Suppressor macrophage treated with lipopolysaccharide for 4 hours (primary cell): ENCODE results near the gene OTOS.

ENCODE experiments used
- DNase-seq: peaks from one replicate; pipeline ENCODE4 v3.0.0-alpha.2; 2020

Gene OTOS

GRCh38 chr2:240140511-240140910 lies at the start of gene OTOS:
OTOS (minus strand) TSS chr2:240140658; CDS start chr2:240140326, 332 bp downstream.
- no peak for DNase-seq

- no peak for DNase-seq
Measured at GRCh38 chr2:240189686-240190085, 49.2 kb upstream of the OTOS start.

DNA sequence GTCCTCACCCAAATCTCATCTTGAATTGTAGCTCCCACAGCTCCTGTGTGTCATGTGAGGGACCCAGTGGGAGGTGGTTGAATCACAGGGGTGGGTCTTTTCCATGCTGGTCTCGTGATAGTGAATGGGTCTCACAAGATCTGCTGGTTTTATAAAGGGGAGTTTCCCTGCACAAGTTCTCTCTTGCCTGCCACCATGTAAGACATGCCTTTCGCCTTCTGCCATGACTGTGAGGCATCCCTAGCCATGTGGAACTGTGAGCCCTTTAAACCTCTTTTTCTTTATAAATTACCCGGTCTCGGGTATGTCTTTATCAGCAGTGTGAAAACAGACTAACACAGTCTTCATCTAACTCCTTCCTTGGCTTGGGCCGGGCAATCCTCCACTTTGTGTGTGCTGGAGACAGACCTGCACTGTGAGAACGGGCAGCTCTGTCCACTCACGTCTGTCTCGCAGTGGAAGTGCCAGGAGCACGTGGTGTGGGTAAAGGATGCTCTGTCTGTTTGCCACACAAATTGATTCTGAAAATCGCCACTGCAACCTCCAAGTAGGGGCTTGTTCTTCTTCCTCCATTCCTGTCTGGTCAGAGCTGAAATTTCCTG lies 47.6 kb upstream of the OTOS start:
- no peak for DNase-seq

GRCh38 chr2:240186191-240186725 lies 45.8 kb upstream of the OTOS start:
- no peak for DNase-seq

- no peak for DNase-seq
Measured at GRCh38 chr2:240184656-240185055, 44.2 kb upstream of the OTOS start.

DNA sequence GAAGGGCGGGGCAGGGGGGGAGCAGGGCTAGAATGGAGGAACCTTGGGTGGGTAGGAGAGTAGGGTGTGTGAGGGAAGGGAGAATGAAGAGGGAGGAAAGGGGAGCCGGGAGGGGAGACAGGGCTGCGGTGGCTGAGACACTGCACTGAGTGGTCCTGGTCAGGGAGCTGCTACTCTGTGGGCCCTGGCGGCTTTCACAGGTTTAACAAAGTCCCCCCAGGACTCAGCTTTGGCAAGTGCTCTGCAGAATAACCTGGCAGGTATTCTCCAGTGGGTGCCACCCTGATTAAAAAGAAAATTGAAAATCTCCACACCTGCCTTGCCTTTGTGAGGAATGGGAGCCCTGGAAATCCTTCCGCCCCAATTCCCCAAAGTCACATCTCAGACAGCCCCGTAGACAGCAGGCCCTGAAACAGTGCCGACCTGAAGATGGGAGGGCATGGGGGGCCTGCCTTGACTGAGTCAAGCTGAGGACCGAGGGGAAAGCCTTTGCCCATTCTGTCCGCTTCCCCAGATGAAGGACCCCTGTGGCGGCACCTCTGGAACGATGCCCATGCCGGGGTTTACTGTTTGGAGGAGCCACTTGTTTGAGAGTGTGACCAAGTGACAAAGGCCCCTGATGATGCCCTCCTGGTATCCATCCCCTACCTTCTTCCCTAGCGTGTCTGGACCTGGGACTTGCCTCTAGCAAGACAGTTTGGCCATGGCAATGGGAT lies 43.6 kb upstream of the OTOS start:
- no peak for DNase-seq

DNA sequence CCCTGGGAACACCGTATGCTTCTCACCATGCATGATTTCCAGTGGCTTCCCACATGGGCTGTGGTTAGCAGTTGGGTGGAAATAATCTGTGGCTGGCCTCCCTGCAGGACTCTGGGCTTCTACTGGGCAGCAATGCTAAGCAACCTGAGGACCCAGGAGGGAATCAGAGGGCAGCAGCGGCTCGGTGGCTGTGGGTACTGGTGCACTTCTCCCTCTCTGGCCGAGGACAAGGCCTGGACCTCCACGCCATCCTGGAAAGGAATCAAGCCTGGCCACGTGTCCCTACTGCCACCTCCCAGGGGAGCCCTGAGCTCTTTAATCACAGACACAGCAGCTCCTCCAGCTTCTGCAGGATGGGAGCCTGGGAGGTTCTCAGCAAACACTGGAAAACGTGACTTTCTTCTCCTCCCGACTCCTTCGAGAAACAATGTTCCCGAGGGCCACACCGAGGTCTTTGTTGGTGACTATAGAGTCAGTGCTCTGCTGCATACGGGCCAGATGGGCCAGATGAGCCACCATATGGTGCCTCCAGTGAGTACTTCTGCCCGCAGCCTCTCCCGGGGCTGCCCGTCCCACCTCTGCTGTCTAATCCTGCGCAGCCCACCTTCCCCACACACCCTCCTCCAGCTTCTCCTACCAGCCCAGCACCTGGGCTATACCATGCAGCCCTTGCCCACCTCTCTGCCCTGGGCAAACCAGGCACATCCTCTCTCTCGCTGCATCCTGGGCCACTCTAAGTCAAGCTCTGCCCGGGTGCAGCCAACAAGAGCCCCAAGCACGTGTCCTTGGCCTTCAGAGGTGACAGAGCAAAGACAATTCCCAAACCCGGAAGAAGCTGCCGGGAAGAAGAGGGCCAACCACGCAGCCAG lies 42.8 kb upstream of the OTOS start:
- no peak for DNase-seq

- DNase-seq: no peak
Measured at GRCh38 chr2:240182476-240182875, 42.0 kb upstream of the OTOS start.

DNA sequence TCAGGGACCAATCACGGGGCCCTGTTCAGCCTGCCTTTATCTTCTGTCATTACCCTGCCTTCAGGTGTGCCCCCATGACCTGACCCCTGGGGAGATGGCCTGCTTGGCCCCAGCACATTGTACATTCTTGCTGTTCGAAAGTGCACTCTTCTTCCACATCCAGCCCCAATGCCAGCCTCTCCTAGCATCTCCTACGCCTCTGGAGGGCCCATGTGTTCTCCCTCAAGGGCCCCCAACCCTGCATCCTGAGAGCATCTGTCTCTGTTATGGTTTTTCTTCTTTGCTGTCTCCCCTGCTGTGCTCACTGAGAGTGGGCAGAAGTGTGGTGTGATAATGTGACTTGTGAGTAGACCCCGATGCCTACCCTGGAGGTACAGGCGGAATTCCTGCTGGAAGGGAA lies 41.5 kb upstream of the OTOS start:
- DNase-seq: no peak

DNA sequence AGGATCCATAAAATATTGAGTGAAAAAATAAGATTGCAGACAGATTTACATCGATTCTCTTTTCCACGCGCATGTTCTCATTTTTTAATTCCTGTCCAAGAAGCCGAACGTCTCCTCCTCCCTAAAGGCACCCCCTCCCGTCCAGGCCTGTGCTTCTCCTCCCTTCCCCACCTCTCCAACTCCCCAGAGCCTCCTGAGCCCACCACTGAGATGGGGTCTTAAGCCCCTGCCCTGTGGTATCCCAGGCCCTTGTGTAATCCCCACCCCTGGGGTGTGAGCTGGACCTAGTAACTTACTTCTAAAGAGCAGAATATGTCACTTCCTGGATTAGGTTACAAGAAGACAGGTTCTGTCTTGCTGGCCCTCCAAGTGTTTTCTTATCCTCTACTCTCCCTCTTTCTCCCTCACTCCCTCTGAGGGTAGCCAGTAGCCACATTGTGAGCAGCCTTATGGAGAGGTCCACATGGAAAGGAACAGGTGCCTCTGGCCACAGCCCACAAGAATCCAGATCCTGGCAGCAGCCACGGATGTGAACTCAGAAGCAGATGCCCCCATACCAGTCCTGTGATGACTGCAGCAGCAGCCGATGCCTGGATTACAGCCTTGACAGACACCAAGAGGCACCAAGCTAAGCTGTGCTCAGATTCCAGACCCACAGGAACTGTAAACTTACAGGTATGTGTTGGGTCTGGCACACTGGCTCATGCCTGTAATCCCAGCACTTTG lies 39.6 kb upstream of the OTOS start:
- DNase-seq: no peak

- no peak for DNase-seq
Measured at GRCh38 chr2:240179186-240179815, 38.8 kb upstream of the OTOS start.

DNA sequence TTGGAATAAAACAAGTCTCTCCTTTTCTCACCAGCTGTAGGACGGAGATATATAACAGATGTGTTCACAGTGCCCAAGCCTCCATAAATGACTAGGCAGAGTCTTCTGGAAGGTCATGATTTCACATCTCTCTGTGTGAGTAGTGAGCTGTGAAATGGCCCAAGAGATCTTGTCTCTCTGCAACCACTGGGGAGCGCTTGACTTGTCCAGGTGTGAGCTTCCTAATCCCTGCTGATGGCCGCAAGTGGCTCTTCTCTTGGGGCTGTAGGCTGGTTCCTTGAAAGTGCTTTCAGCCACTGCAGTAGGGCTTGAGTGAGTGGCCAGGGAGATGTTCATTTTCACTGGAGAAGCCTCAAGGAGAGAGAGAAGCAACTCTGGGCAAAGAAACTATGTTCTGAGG lies 38.1 kb upstream of the OTOS start:
- no peak for DNase-seq

DNA sequence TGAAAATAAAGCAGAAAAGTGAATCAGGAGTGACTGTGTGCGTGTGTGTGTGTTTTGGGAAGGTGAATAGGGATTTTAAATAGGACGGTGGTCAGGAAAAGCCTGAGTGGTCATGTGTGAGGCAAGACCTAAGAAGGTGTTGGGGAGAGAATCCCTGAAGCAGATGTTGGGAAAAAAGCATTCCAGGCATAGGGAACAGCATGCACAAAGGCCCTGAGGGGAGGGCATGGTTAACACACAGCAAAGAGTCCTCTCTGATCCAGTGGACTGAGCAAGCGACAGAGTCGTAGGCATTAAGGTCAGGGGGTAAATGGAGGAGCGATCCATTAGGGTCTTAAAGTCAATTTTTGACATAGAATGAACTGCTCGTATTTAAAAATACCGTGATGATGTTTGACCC lies 34.0 kb upstream of the OTOS start:
- DNase-seq: no peak

- DNase-seq: no peak
Measured at GRCh38 chr2:240172071-240172895, 31.8 kb upstream of the OTOS start.

DNA sequence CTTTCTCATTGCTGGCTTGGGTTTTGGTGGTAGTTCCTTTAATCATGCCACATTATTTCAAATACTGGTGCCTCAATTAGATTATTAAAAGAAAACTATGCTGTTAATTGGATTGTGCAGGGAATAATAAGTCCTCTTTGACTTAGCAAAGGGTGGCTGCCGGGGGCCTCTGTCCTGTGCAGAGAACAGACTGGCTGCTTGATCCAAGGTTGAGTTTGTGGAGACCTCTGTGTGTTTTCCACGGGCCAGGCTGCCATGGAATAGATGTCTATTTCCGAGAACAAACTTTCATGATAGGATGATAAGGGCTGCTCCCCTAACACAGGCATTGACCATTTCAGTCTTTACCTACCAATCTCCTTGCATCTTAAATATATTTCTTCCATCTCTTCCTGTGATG lies 30.4 kb upstream of the OTOS start:
- DNase-seq: no peak

DNA sequence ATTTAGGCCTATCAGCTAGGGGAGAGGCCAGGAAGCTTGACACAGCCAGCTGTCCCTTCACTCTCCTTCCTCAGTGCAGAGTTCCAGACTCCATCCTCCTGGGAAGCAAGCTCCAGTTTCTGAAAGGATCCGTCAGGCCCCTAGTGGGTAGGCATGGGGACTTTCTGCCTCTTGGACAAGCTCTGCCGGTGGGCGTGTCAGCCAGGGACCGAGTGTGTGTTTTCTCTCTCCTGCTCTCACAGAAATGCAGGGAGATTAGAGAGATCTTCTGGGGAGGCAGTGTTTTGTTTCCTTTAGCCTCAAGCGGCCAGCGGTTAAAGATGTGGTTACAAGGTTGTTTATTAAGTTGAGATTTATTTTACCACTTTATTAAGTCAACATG lies 29.9 kb upstream of the OTOS start:
- DNase-seq: no peak

- no peak for DNase-seq
Measured at GRCh38 chr2:240169486-240170353, 29.3 kb upstream of the OTOS start.

GRCh38 chr2:240168546-240169361 lies 28.3 kb upstream of the OTOS start:
- no peak for DNase-seq

- DNase-seq: no peak
Measured at GRCh38 chr2:240168041-240168440, 27.6 kb upstream of the OTOS start.

GRCh38 chr2:240167588-240167880 lies 27.1 kb upstream of the OTOS start:
- DNase-seq: no peak
